ENCODE data around the gene TMEM116.
"Not testable (repeated sequence)": the region's sequence is repeated elsewhere in the genome, so short reads cannot be mapped to it uniquely, and the experiment has no call there.

TMEM116 gene

GRCh38 chr12:111998015-111998414, 14.9 kb downstream of the TMEM116 start:
- TF ChIP-seq CTCF (IDR thresholded peaks at IDR 0.05; ENCODE audit: borderline replicate concordance, control extremely low read depth, extremely low read depth, insufficient read depth, missing control alignments) = no peak
- in situ Hi-C loops (cut with MboI; ENCODE audit: low sequenced_read_pairs, unreplicated experiment) = no loop called here
- DNase-seq (ENCODE audit: low spot score) = no peak

- in situ Hi-C loops (cut with MboI; ENCODE audit: low sequenced_read_pairs, unreplicated experiment) = no loop called here
Observed at GRCh38 chr12:111997300-111997699, 15.7 kb downstream of the TMEM116 start.

GRCh38 chr12:111995782-111996480, 17.0 kb downstream of the TMEM116 start:
- in situ Hi-C loops (cut with MboI; ENCODE audit: low sequenced_read_pairs, unreplicated experiment) = no loop called here
- DNase-seq (ENCODE audit: low spot score) = no peak
- no peak for TF ChIP-seq CTCF (IDR thresholded peaks at IDR 0.05; ENCODE audit: borderline replicate concordance, control extremely low read depth, extremely low read depth, insufficient read depth, missing control alignments)

More at GRCh38 chr12:111997300-111997699, 15.7 kb downstream of the TMEM116 start:
- no peak for DNase-seq (ENCODE audit: low spot score)
- TF ChIP-seq CTCF (IDR thresholded peaks at IDR 0.05; ENCODE audit: borderline replicate concordance, control extremely low read depth, extremely low read depth, insufficient read depth, missing control alignments) = no peak

GRCh38 chr12:111994211-111995111, 18.5 kb downstream of the TMEM116 start:
- in situ Hi-C loops (cut with MboI; ENCODE audit: low sequenced_read_pairs, unreplicated experiment) = not testable (repeated sequence)

GRCh38 chr12:111993292-111994150, 19.4 kb downstream of the TMEM116 start:
- in situ Hi-C loops (cut with MboI; ENCODE audit: low sequenced_read_pairs, unreplicated experiment) = no loop called here
- TF ChIP-seq CTCF (IDR thresholded peaks at IDR 0.05; ENCODE audit: borderline replicate concordance, control extremely low read depth, extremely low read depth, insufficient read depth, missing control alignments) = no peak
- no peak for DNase-seq (ENCODE audit: low spot score)

More at GRCh38 chr12:111994211-111995111, 18.5 kb downstream of the TMEM116 start:
- peak; percentile 41 for DNase-seq (ENCODE audit: low spot score)

GRCh38 chr12:111992464-111992863, 20.5 kb downstream of the TMEM116 start:
- in situ Hi-C loops (cut with MboI; ENCODE audit: low sequenced_read_pairs, unreplicated experiment) = no loop called here
- peak; percentile 33 for DNase-seq (ENCODE audit: low spot score)
- no peak for TF ChIP-seq CTCF (IDR thresholded peaks at IDR 0.05; ENCODE audit: borderline replicate concordance, control extremely low read depth, extremely low read depth, insufficient read depth, missing control alignments)
